ENCODE measurements around the gene SLF2.

The SLF2 gene

DNA sequence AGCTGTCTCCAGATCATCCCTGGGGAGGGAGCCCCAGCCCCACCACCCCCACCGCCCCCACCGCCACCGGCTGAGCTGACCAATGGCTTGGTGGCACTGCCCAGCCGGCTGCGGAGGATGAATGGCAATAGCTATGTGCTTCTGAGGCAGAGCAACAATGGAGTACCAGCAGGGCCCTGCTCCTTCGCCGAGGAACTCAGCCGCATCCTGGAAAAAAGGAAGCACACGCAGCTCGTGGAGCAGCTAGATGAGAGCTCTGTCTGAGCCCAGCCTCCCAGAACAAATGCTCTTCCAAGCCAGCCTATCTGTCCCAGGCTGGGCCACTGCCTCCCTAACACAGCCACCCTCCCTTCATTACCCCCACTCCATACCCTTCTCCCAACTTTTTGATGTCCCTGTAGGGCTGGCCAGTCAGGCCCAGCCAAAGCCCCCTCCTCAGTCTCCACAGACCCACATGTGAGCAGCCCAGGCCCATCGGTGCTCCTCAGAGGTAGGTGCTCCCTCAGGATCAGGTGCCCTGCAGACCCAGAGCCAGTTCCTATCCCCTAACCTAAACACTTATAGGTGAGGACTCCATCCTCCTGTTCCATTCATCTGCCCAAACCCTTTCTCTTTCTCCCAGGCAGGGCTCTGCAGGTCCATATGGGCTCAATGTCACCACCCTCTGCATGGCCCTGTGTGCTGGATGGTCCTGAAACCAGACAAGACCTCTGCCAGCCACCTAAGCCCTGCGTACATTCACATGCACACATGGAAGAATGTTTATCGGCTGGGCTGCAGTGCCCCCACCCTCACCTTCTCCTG lies 71.3 kb downstream of the SLF2 start:
- DNase-seq = no peak

DNA sequence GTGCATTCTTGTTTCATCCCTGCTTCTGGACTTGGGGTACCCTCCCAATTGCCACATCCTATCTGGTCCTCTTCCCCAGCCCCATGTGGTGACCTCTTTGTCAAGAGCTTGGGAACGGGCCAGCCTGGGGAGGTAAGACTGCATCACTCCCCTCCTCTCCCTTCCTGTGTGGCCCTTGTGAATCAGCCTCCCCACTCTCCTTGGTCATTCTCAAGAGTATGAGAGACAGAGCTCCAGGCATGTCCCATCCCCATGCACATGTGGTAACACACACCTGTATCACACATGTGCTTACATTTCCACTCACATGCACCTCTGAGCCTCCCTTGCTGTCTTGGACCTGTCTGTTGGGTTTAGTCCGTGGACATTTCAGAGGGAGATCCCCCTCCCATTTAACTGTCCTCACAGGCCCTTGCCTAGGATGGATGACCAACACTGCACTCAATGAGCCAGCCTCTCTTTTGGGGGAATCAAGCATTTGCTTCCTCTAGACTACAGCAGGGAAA lies 72.0 kb downstream of the SLF2 start:
- DNase-seq = no peak

DNA sequence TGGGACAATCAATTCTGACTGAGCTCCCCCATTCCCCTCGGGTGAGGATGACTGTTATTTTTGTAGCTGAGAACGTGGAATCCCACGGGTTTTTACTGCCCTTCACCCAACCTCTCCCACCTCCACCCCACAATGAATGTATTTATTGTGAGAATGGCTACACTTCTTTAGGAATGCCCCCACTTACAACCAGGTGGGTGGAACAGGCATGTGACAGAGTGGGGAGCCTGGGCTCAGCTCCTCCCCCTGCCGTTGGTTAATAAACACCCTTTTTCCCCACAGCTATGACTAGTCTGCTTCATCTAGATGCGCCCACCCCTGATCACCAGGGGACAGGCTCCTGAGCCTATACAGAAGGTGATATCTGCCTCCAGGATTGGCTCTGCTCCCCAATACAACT lies 72.6 kb downstream of the SLF2 start:
- no peak for DNase-seq

DNA sequence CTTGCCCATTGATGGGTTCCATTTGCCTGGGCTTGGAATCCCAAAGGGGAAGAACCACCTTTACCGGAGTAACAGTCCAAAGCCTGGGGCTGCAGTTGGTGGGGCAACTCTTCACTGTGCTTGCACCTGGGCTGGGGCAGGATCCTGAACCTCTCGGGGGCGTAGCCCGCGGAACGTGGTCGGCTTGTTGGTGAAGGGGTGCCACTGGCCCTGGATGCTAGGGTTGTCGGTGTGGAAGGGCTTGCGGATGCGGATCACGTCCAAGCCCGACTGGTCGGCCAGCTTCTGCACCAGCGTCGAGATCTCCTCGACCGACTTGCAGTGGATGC lies 73.8 kb downstream of the SLF2 start:
- DNase-seq = no peak

DNA sequence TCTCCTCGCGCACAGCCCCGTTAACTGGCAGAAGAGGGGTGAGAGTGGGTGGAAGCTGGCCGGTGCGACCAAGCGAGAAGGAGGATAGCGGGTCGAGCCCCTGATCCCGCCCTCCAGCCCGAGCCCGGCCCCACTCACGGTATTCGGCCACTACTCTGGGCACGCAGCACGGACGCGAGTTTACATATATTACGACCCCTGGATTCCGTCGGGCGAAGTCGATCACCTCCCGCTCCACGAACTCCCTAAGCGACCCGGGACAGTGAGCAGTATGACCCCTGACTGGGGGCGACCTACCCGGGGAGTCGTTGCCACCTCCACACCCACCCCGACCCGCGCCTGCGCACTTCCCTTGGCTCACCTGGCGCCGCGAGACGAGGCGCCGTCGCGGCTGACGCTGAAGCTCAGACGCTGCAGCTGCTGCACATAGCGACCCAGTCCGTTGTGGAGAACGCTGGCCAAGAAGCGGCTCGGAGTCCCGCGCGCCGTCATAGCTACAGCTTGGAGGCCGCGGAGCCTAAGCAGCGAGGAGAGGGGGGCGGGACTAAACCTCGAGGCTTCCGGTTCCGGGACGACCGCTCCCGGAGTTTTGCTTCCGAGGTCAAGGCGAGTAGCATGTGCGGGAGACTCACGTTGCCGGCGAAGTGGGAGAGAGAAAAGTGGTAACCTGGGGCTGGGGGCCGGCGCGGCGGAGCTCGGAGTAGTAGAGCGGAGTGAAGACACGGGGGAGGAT lies 74.4 kb downstream of the SLF2 start, which contains the start of the genes MRPL43 and TWNK:
MRPL43 (minus strand) TSS at position 546 of the 733 bp plus-strand sequence; CDS start at position 492, 54 bp downstream.
TWNK (plus strand) TSS at position 592 of the 733 bp plus-strand sequence. CDS start 668 bp downstream, outside the sequence.
- peak; percentile 86 for DNase-seq

DNA sequence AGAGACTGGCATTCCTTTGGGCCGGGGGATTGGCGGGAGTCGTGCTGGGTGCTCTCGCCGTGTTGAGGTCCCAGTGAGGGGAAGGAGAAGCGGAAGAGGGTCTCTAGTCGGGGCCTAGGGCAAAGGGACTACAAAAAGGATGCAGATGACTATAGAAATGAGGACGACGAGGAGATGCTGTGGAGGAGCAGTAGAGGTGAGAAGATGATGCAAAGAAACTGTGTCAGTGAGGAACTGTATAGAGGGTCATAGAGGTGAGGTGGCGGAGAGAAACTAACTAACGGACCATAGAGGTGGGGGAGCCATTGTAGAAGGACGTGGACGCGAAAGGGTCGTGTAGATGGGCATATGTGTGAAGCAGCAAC lies 74.9 kb downstream of the SLF2 start:
- no peak for DNase-seq

DNA sequence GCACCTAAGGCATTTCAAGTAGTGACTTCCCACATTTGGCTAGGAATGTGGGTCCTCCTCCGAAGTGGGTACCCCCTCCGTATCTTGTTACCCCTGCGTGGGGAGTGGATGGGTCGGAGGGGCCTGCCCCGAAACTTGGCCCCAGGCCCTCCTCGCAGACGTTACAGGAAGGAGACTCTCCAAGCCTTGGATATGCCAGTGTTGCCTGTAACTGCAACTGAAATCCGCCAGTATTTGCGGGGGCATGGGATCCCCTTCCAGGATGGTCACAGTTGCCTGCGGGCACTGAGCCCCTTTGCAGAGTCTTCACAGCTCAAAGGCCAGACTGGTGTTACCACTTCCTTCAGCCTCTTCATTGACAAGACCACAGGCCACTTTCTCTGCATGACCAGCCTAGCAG lies 75.4 kb downstream of the SLF2 start:
- no peak for DNase-seq

DNA sequence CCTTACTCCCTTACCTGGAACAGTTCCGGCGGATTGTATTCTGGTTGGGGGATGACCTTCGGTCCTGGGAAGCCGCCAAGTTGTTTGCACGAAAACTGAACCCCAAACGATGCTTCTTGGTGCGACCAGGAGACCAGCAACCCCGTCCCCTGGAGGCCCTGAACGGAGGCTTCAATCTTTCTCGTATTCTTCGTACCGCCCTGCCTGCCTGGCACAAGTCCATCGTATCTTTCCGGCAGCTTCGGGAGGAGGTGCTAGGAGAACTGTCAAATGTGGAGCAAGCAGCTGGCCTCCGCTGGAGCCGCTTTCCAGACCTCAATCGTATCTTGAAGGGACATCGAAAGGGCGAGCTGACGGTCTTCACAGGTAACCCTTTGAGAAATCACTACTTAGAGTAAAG lies 76.3 kb downstream of the SLF2 start:
- DNase-seq = no peak

DNA sequence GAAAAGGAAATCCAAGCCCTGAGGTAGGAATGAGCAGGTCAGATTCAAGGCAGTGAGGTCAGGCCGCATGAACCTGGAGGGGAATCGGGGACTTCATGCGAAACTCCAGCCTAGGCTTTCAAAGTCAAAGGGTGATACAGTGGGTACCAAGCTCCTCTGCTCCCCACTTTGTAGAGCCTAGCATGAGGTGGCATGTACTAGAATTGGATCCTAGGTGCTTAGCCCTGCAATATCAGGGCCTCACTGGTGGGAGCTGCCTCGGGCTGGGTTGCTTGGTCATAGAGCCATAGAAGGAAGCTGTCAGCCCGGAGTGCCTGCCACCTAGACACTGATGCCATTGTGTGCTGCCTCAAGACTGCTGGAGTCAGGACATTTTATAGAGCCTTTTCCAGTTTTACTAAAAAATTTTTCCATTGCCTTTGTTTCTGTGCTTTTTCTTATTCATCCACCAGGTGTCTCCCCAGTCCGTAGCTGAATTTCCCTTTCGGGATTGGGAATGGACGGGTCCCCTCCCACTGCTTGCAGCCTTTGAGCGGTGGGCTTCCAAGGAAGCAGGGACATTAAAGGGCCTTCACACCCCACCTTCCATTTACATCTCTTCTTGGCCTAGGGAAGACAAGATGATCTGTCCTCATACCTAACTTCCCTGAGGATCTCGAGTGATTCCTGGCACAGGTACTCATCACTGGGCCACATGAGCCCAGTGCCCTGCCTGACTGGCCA lies 81.4 kb downstream of the SLF2 start:
- DNase-seq = no peak

DNA sequence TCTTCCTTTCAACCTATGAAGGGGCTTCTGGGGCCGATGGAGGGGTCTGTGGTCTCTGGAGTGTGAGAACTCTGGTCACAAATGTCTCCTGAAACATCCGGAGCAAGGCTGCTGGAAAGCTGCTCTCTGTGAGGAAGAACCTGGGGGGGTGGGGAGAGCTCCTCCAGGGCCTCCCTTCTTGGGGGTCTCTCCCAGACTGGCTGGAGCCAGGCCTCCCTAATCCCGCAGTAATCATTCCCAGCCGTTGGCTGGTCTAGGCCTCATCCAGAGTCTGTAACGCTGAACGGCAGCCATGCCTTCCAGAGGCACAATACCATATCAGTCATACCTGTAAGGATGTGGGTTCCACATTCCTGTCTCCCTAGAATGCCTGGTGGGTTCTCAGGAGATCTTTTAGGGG lies 82.4 kb downstream of the SLF2 start:
- DNase-seq = no peak

DNA sequence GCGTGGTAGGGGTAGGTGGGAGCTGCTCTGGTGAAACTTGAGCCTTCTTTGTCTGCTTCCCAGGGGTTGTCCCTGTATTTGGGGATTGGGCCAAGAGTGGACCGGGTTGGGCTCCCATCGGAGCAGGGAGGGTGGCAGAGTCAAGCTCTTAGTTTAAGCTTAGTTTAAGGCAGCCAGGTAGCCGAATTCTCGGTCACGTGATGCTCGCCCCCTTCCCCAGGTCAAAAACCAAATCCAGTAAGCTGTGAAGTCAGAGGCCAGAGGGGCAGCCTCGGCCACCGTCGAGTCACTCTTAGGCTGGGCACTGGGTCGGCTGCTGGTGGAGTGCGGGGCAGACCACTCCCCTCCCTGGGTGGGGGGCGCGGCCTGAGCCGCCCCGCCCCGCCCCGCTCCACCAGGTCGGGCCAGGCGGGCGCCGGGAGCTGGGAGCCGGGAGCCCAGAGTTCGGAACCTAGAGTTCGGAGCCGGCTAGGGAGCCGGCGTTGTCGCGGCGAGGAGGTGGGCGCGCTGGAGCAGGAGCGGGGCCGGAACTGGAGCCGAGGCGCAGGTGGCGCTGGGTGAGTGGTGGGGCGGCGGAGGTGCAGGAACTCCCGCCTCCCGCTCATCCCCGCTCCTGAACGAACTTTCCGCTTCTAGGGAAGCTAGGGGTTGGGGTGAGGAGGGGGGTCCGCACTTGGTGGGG lies 84.1 kb downstream of the SLF2 start:
- DNase-seq = peak; percentile 24

DNA sequence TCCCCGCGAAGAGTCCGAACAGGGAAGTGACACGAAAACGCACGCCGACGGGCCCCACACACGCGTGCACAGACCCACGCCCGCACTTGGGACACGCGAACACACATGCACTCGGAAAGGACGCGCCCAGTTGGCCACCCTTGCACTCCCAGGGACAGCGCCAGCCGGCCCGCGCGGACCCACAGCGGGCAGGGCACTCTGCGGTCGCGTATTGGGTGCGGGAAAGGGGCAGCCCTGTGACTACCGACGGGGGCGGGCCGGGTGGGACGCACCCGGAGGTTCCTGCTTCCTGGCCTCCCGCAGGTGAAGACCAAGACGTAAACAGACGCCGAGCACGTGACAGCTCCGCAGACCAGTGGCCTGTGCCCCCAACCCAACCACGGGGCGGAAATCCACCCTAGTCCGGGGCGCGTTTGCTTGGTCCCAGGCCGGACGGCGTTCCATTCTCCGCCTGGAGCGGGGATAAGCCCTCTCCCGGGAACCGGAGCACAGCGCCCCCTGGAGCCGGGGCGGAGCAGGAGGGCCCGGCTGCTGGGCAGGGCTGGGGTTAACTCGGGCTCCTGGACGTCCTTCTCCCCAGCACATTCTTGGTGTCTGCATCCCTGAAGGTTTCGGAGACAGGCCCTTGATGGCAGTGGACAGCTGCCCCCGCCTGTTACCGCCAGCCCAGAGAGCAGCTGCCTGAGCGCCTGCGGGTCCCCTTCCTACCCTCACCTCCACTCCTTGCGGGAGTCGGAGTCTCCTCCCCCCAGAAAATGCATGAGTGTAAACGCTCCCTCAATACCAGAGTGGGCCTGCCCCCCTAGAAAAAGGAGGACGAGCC lies 84.8 kb downstream of the SLF2 start:
- DNase-seq = peak; percentile 72

DNA sequence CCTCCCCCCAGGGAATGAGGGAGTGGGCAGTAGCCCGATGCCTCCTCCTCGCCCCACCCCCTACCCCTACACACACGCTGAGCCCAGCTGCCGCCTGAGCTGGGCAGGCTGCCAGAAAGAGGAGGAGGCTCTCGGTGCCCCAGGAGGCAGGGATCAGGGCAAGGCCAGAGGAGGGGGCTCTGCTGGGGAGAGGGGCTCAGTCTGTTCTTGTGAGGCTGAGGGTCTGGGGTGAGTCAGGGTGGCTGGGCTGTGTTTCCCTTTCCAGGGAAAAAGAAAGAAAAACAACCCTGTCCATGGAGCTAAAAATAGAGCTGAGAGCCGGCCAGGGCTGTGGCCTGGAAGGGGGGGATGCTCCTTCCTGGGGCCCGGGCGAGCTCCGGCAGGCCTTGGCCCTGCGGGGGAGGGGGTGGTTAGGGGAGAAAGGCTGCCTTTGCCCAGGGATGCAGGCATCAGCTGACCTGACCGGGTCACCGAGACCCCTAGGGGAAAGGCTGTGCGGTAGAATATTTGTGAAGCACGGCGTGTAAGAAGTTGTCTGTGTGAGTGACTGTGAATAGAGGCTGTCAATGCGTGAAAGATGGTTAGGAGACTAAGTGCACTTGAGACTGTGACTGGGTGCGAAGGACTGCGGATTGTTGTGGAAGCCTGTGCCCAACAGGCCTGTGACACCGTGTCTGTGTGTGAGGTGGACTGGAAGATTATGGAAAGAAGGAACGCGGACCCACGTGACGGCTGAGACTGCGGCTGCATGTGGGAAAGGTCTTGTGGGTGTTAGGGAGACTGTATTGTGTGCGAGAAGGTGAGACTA lies 85.6 kb downstream of the SLF2 start:
- DNase-seq = peak; percentile 60

DNA sequence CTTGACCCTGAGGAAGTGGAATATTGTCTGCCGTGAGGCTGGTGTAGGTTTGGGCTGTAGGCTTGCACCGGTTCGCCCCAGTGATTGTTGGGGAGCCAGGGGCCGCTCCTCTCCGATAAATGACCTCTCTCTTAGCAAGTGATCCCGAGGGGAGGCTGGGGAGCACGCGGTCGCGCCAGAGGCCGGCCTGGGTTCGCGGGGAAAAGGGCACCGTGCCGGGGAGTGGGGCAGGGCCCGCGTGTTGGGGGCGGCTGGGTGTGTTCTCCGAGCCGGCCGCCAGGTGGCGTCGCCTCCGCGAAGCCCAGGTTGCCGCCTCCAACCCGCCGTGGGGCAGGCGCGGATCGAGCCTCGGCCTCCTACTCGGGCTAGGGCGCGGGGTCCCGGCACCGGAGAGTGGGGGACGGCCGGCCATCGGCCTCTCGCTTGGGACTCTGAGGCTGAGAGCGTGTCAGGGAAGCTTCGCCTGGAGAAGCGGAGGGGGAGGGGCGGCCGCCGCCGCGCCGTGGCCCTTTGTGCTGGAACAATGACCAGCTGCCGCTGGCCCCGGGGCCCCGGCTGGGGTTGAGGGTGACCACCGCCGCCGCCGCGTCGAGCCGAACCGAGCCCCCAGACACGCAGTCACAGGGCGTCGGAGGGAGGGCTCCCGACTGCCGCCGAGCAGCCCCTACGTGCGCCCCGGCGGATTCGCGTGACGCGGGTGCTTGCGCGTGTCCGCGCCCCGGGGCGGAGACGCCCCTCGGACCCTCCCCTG lies 86.4 kb downstream of the SLF2 start:
- peak; percentile 73 for DNase-seq

DNA sequence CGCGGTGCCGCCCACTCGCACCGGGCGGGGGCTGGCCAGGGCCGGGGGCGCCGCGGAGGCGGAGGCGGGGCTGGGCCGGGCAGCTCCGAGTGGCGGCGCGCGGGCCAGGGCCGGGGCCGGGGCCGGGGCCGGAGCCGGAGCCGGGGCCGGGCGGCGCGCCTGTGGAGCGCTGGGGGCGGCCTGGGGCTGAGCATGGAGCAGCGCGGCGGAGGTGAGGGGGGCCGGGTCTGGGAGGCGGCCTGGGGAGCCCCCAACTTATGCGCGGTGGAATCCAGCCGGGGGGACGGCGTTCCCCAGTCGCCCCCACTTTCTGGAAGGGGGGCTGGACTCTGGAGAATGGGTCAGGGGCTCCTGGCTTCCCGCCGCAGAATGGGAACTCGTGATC lies 87.0 kb downstream of the SLF2 start, which contains the start of gene LZTS2:
LZTS2 (plus strand) TSS at position 67 of the 385 bp plus-strand sequence. CDS start 2,731 bp downstream, outside the sequence.
- no peak for DNase-seq

DNA sequence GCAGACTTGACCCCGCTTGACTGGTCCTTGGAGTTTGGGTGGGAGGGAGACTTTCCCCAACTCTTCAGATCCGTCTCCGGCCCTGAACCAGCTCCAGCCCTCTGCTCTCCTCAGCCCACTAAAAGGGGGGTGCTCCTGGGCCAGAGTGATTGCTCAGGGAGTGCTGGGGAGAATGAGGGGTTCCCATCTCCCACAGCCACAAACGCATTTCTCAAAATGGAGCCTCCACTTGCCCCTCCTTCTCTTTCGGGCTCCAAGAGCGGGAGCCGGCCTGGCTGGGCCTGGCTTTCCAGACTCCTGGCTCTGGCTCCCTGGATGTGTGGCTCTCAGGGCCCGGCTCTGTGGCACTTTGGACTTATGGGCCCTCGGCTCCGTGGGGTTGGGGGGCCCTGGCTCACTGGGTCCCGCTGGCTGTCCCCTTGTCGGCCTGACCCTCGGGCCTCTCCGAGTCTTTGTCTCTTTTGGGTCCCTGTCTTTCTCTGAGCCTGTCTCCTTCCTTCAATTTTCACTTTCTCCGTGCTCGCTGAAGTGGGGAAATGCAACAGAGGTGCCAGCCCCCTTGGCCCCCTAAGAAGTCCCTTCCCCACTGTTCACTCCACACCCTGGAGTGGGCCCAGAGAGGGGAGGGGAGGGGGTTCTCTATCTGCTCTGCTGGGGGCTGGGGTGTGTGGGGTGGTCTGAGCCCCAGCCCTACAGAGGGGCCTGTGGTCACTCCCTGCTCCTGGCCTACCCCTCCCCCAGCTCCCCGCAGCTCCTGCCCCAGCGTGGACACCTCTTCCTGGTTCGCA lies 87.6 kb downstream of the SLF2 start:
- DNase-seq = no peak

DNA sequence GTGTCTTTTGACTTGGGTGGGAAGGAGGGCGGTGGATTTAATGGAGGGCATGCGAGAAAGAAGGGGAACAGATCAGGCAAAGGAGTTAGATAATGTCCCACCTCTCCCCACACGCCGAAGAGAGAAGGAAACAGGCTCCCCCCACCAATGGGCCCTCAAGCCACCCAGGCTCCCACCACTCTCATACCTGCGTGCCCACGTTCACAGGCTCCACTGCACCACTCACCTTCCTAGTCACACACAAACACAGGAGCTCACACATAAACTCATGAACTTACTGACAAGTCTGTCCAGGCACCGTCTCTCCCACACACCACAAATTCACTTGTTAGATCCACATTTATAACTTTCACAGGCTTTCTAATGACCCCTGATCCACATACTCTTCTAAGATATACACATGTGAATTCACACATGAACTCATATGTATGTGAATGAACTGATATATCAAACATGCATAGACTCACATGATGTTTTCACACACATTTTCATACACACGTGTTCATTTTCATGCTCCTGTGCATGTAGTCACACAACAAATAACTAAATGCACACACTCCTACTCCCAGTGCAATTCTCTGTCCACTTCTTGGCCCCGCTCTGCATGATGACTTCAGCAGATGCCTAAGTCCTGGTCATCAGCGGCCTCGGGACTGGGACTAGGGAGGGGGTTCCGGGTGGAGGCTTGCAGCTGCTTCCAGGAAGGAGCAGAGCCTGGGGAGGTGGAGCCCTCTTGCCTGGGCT lies 88.3 kb downstream of the SLF2 start:
- no peak for DNase-seq

DNA sequence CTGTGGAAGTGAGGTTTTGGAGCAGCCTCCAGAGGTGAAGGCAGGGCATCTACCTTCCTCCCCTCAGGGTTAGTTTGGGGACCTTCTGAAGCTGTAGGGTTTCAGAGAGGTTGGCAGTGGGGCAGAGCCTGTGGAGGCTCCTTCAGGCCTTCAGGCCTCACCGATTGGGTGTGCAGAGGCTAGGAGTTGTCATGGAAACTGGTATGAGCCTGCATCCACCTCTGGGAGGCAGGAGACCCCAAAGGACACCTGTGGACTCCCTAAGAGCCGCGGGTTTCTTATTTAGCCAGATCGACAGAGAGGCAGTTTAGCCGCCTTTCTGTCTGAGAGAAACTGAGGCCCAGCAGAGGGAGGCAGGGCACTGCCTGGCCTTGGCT lies 88.9 kb downstream of the SLF2 start:
- DNase-seq = no peak

DNA sequence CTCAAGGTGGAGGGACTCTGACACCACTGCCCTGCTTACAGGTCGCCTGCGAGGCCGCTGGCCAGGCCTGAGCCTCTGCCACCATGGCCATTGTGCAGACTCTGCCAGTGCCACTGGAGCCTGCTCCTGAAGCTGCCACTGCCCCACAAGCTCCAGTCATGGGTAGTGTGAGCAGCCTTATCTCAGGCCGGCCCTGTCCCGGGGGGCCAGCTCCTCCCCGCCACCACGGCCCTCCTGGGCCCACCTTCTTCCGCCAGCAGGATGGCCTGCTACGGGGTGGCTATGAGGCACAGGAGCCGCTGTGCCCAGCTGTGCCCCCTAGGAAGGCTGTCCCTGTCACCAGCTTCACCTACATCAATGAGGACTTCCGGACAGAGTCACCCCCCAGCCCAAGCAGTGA lies 89.7 kb downstream of the SLF2 start:
- DNase-seq = no peak
